Brain microvascular endothelial cell (primary cell): ENCODE data around the gene ZNF695.

Source experiments
- DNase-seq: peaks from one replicate; pipeline ENCODE4 v3.0.0-alpha.2; 2020
- H3K27ac ChIP-seq: fragments of 250-450 bp; sonication (Bioruptor Pico); 2 replicates; pipeline ENCODE4 v1.5.1; 2020; ENCODE audit warnings: mild to moderate bottlenecking, moderate library complexity
- H3K27me3 ChIP-seq: fragments of 250-450 bp; sonication (Bioruptor Pico); replicated peaks from 2 replicates; pipeline ENCODE4 v1.5.1; 2020; ENCODE audit warnings: mild to moderate bottlenecking
- H3K36me3 ChIP-seq: fragments of 250-450 bp; sonication (Bioruptor Pico); replicated peaks from 2 replicates; pipeline ENCODE4 v1.5.1; 2020; ENCODE audit warnings: mild to moderate bottlenecking
- H3K4me3 ChIP-seq: 2 replicates; pipeline ENCODE4 v1.5.1; 2011; ENCODE audit warnings: low read depth, mild to moderate bottlenecking, control low read depth, low read length, moderate library complexity
- CTCF ChIP-seq: IDR thresholded peaks from 2 replicates; pipeline ENCODE4 v1.5.1; 2011; ENCODE audit warnings: low read depth, mild to moderate bottlenecking, moderate library complexity, low read length, control low read depth, inconsistent platforms; ENCODE audit errors: missing control alignments
- in situ Hi-C: cut with HindIII; loops from 2 replicates; pipeline ENCODE4 v1.10.0; 2017; ENCODE audit warnings: low sequenced_read_pairs, low pct_ligation_motif_present

Gene ZNF695

GRCh38 chr1:247007511-247008405 is at the start of gene ZNF695:
TSS of gene ZNF695 (minus strand) at chr1:247008057. CDS start at chr1:247007908, 149 bp downstream.
- Histone ChIP-seq H3K27ac (peak within 1 kb of the TSS; percentile 9), H3K27me3 (no peaks in the 10 kb centered on the region), H3K36me3 (no peaks in the 10 kb centered on the region), H3K4me3 (peak within 1 kb of the TSS; percentile 84)
- peak; percentile 96 for DNase-seq
- TF ChIP-seq CTCF, result no peak
- in situ Hi-C loops, result no loop called here

GRCh38 chr1:247056071-247056470 is 48.2 kb upstream of the ZNF695 start:
- H3K36me3 ChIP-seq, result no peaks in the 10 kb centered on the region
- in situ Hi-C loops, result no loop called here
- no peaks in the 10 kb centered on the region for H3K27me3 ChIP-seq
- no peak overlapping the region for H3K4me3 ChIP-seq
- H3K27ac ChIP-seq, result no peak overlapping the region
- DNase-seq, result no peak
- no peak for TF ChIP-seq CTCF

GRCh38 chr1:247054992-247055415 is 47.1 kb upstream of the ZNF695 start:
- no peak for TF ChIP-seq CTCF
- no peaks in the 10 kb centered on the region for H3K27me3 ChIP-seq
- H3K36me3 ChIP-seq, result no peaks in the 10 kb centered on the region
- H3K27ac ChIP-seq, result no peak overlapping the region
- no peak overlapping the region for H3K4me3 ChIP-seq
- DNase-seq, result peak; percentile 79
- in situ Hi-C loops, result no loop called here

GRCh38 chr1:247047702-247048101 is 39.8 kb upstream of the ZNF695 start:
- no peak for TF ChIP-seq CTCF

GRCh38 chr1:247047260-247047659 is 39.4 kb upstream of the ZNF695 start:
- Histone ChIP-seq H3K27me3 (no peaks in the 10 kb centered on the region), H3K36me3 (no peaks in the 10 kb centered on the region), H3K27ac (no peak overlapping the region), H3K4me3 (no peak overlapping the region)
- TF ChIP-seq CTCF, result no peak
- in situ Hi-C loops, result no loop called here
- DNase-seq, result no peak

More at GRCh38 chr1:247047702-247048101, 39.8 kb upstream of the ZNF695 start:
- H3K4me3 ChIP-seq, result no peak overlapping the region
- no peaks in the 10 kb centered on the region for H3K36me3 ChIP-seq
- H3K27ac ChIP-seq, result no peak overlapping the region
- in situ Hi-C loops, result no loop called here
- no peak for DNase-seq
- H3K27me3 ChIP-seq, result no peaks in the 10 kb centered on the region

GRCh38 chr1:247043406-247043805 is 35.5 kb upstream of the ZNF695 start:
- TF ChIP-seq CTCF, result no peak
- Histone ChIP-seq H3K27ac (no peak overlapping the region), H3K27me3 (no peaks in the 10 kb centered on the region), H3K4me3 (no peak overlapping the region), H3K36me3 (no peaks in the 10 kb centered on the region)
- DNase-seq, result no peak
- in situ Hi-C loops, result no loop called here
